Measurements from ENCODE around the gene CELF2.

GRCh38 chr10:11265484-11265883 lies 247.8 kb downstream of the CELF2 start:
- no peak for TF ChIP-seq POLR2A (IDR thresholded peaks at IDR 0.05)
- no peak for TF ChIP-seq CTCF (IDR thresholded peaks at IDR 0.05)
- TF ChIP-seq EP300 (IDR thresholded peaks at IDR 0.05; ENCODE audit: low read depth): no peak
- no peak for TF ChIP-seq POLR2AphosphoS5 (IDR thresholded peaks at IDR 0.05)
